Measurements from ENCODE around the gene MYO16.

The MYO16 gene

DNA sequence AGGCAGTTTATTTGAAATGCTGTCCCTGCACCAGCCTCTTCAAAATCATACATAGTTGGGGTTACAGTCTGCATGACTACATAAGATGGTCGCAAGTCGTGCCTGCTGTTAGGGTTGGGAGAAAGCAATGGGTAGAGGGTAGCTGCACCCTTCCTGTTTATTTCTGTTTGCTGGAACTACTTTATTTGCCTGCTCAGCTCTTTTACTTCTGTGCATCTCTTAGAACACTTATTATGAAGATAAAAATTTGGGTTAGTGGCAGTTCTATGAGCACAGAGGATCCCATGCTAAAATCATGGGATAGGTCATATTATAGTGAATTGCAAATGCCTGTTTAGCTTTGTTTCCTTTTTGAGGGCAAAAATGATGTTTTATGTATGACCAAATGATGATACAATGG is 160.1 kb downstream of the MYO16 start:
- no peak for DNase-seq (ENCODE audit: low read depth in 2 of 2, low spot score in 1 of 2)

DNA sequence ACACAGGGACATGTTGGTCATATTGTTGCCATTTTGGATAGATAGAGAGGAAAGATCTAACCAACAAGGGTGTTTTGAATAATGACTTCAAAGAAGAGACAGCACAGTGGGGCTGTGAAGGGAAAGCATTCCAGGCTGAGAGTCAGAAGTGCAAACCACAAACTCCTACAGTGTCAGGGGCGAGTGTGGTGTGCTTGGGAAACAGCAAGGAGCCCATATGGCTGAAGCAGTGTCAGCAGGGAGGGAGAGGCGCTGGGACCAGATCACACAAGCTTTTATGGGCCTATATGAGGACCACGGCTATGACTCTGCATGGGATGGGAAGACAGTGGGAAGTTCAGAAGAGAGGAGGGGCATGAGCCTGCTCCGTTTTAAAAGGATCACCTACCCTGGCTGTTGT is 166.4 kb downstream of the MYO16 start:
- no peak for DNase-seq (ENCODE audit: low read depth in 2 of 2, low spot score in 1 of 2)

DNA sequence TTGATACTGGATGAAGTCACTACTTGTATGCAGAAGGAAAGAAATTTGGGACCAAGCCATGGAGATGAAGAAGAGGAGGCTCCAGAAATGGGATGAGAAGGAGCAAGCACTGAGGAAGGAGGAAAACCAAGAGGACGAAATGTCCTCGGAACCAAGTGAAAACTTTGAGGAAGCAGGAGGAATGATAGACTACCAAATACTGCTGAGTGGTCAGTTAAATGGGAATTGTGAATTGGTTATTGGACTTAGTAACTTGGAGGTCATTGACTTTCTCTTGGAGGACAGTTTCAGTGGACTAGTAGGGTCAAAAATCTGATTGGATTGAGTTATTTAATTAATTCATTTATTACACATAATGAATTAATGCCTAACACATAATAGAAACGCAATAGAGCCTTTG is 167.9 kb downstream of the MYO16 start:
- DNase-seq (ENCODE audit: low read depth in 2 of 2, low spot score in 1 of 2) = no peak

DNA sequence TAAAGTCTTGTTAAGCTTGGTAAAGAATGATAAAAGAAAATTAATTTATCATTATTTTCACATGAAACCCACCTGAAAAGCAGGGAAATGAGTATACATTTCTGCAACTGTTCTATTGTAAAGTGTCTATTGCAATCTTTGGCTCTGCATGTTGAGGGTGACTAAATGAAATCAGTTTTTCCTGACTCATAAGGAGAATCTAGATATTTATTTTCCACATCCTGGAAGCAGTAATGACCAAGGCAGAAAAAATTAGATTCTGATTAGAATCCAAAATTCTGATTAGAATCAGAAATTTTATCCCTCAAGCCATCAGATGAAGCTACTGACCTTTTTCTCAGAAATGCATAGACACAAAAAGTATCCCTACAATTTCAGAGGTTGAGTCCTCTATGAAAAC is 178.4 kb downstream of the MYO16 start:
- no peak for DNase-seq (ENCODE audit: low read depth in 2 of 2, low spot score in 1 of 2)

DNA sequence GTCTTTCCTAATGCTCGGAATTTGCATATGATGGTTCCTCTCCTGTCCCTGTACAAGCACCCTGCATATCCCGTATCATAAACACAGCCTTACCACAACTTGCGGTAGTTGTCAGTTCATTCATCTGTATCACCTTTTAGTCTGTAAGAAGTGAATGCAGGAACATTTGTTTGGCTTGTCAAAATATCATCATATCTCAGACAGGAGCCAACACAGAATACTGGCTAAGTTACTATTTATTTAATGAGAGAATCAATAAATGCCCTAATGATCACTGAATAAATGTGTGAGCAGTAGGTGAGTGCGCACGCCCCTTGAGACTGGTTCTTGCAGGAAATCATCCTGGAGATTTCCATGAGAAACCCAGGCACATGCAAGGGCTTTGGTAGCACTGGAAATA is 182.8 kb downstream of the MYO16 start:
- DNase-seq (ENCODE audit: low read depth in 2 of 2, low spot score in 1 of 2) = no peak

DNA sequence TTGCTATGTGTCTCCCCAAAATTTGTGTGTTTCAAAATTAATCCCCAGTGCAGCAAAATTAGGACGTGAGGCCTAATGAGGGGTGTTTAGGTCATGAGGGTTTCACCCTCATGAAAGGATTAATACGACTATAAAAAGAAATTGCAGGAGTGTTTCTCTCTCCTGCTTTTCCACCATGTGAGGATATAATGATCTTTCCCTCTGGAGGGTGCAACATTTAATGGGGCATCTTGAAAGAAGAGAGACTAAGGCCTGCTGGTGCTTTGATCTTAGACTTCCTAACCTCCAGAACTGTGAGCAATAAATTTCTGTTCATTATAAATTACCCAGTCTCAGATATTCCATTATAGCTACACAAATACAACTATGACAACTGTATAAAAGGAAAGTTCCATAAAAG is 183.2 kb downstream of the MYO16 start:
- no peak for DNase-seq (ENCODE audit: low read depth in 2 of 2, low spot score in 1 of 2)

DNA sequence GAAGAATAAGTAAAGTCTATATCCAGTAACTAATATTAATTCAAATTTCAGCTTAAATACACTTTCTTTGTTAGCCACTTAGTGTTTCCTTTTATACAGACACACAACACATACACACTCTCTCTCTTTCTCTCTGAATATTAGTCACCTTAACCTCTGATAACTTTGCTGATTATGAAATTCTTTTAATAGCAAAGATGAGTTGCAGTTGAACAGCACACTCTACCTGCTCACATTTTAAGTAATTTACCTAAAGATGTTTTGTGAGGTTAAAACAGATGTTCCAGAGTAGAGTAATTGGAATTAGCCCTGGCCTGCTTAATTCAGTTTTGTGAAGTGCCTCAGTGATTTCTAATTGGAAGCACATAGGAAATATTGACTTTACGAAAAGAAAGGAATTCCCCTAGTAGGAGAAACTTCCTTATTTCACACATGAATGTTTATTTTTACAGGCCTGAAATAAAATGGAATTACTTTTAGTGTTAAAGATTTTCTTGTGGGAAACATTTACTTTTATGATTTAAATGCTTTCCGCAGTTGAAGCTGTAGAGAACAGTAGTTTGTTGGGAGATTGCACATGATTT is 184.3 kb downstream of the MYO16 start:
- no peak for DNase-seq (ENCODE audit: low read depth in 2 of 2, low spot score in 1 of 2)

DNA sequence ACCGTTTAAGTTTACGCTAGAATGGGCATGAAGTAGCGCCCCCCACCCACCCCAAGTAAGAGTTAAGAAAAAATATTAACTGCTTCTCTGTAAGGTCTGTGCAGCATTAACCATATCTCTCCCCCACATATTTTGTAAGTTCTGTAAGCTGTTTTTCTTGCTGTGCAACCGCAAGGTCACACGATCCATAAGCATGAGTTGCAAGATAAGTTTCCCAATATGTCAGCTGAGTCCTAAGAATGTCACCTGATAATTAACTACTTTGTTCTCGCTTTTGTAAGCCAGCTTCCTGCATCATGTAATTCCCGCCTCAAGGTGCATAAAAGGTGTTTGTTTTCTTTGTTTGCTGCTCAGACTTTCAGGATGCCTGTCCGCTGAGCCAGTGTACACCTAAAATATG is 187.0 kb downstream of the MYO16 start:
- no peak for DNase-seq (ENCODE audit: low read depth in 2 of 2, low spot score in 1 of 2)

DNA sequence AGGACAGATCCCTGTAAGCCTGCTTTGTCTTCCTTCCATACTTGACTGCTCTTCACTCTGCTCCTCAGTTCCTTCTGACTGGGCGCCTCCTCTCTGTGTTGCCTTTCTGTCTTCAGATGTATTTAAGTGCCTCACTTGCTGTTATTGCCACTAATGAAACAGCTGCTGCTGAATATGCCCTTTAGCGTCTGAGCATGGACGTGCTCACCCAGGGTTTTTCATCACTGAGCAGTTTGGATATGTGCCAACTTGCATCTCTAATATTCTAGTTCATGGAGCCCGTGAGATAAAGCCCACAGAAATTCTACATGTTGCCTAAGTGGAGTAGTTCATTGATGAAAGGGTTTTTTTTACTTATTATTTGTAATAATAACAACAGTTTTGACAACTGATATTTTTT is 198.2 kb downstream of the MYO16 start:
- DNase-seq (ENCODE audit: low read depth in 2 of 2, low spot score in 1 of 2) = no peak

DNA sequence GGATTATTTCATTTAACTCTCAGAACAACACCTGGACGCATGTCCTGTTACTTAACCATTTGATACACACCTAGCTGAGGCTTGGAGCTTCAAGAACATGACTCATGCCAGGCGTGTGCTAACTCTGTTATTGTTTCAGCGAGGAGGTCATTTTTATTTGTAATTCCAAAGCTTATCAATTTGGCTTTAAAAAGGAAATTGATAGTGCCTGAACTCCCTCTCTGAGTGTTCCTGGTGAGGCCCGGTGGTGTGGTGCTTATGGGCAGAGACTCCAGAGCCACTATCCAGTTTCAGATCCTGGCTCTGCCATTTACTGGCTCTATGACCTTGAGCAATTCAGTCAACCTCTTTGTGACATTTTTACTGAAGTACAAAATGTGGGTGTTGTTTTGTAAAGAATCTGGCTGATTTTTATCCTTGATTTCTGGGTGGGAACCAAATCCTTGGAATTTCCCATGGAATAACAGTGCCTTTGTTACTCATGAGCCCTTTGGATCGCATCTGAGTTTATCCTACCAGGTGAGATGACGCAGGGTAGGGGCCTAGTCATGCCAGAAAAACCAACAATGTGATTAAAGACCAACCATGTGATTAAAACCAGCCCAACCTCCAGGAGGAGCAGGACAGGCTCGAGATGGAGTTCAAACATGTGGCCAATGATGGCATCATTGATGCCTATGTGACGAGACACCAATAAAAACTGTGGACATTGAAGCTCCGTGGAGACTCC is 198.8 kb downstream of the MYO16 start:
- no peak for DNase-seq (ENCODE audit: low read depth in 2 of 2, low spot score in 1 of 2)

DNA sequence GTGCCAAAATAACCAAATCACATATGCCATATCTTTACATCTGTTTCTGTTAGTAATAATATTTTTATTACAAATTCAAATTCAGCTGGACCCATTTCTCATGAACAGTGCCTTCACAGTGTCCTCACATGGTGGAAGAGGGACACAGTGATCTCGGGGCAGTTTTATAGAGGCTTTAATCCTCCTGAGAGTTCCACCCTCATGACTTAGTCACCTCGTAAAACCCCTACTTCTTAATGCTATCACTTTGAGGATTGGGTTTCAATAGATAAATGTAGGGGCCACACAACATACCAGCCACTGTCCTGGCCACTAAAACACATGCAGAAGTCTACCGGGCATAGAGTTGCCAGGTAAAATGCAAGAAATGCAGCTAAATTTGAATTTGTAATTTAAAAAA is 201.5 kb downstream of the MYO16 start:
- no peak for DNase-seq (ENCODE audit: low read depth in 2 of 2, low spot score in 1 of 2)

DNA sequence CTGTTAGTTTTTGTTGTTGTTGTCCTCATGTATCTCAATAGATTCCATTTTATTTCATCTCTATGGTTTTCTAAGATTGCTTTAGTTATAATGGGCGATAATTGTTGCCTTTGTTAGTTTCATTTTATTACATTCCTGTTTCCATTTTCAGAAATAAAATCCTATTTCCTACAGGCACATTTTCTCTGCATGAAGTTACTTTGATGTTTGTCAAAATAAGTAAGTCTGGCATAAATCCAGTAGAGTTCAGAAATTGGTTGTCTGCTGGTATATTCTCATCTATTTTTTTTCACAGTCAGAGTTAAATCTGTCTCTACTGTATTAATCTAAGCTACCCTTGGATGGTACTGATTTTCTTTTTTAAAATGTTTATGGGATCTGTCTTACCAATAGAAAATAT is 204.1 kb downstream of the MYO16 start:
- no peak for DNase-seq (ENCODE audit: low read depth in 2 of 2, low spot score in 1 of 2)

DNA sequence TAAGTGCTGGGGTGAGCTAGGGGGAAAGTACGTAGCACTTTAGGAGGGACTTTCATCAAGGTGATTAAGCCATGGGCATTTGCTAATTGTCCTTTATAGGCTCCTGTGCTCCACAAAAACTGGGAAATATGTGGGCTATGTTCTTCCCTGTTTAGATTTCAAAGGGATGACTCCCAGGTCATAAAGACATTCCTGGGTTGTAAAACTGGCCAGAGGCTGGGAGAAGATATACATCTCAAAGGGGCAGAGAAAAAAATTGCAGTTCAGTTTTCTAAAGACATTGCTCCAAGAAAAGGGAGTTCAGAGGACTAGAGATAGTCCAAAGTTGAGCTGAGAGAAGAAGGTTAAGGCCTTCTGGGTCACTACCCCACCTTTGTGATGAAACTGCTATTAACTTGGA is 204.8 kb downstream of the MYO16 start:
- no peak for DNase-seq (ENCODE audit: low read depth in 2 of 2, low spot score in 1 of 2)

DNA sequence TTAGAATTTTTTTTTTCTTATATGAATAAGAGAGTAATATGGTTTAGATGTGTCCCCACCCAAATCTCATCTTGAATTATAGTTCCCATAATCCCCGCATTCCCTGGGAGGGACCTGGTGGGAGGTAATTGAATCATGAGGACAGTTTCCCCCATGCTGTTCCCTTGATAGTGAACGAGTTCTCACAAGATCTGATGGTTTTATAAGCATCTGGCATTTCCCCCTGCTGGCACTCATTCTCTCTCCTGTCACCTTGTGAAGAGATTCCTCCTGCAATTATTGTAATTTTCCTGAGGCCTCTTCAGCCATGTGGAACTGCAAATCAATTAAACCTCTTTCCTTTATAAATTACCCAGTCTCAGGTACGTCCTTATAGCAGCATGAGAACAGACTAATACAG is 205.7 kb downstream of the MYO16 start:
- DNase-seq (ENCODE audit: low read depth in 2 of 2, low spot score in 1 of 2) = no peak

DNA sequence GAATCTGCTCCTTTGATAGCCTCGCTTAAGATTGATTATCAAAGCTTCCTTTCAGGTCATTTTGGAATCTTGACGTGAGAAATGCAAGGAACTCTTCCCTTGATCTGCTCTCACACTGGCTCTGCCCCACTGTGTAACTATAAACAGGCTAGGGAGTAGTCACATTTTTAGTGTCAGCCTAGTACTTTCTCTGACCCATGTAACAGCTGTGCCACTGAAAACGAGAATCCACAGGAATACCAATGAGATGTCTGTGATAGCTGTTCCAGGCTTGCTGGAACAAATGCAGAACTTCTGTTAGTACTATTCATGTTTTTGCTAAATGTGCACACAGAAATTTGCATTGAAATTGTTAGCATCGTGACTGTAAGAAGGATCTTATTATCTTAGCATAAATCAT is 221.3 kb downstream of the MYO16 start:
- DNase-seq (ENCODE audit: low read depth in 2 of 2, low spot score in 1 of 2) = no peak

DNA sequence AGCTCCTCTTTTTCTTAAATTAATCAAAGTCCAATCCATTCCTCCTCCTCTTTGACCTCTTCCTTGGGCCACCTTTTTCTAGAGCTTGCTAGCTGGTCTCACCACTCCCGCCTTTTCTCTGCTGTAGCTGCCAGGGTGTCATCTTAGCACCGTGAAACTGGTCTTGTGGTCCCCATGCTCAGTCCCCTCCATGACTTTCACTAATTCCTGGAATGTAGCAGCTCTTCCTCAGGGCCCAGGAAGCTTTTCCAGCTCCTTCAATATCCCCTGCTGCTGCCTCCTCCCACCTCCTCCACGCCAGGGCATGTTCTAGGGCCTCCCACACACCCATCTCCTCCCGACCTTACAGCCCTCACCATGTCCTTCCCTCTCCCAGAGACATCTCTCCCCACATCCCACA is 222.2 kb downstream of the MYO16 start:
- DNase-seq (ENCODE audit: low read depth in 2 of 2, low spot score in 1 of 2) = no peak

DNA sequence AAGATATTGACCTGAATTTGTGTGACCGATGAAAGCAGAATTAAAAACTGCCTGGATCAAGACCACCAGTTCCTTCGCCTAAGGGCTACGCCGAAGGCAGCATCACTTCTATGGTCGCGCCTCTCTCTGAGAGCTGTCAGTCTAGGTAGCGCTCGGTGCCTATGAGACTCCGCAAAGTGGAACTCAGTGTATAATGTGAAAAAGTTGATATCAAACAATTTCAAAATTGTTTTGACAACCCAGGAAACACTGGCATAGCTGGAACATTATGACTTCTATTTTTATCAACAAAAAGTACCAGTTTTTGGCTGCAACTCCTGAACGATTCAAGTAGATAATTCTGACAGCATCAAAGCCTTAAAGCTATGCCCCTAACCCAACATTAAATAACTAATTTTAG is 223.6 kb downstream of the MYO16 start:
- no peak for DNase-seq (ENCODE audit: low read depth in 2 of 2, low spot score in 1 of 2)

DNA sequence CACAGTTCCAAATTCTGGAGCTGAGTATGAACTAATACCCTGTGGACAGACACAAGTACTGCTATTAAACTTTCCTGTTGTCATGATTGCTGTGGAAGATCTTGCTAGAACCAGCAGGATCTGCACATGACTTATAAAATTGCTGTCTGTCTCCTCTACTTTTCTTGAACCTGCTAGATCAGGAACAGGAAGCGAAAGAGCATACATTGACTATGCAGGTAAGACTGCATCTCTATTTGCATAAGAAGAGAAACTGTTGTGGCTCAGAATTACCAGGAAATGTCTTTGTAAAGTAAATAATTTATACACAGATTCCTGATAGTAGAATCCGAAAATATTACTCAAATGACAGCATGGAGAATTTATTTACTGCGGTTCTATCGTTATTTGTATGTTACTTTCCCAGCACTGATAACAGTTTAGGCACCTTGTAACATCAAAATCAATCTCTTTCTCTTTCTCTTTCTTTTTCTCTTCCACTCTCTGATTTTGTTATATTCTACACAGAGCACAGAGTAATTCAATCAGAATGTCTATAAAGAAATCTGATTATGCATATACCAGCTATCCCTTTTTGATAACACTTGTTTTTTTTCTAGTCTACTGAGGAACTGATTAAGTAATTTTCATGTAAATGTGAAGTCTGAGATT is 226.5 kb downstream of the MYO16 start:
- DNase-seq (ENCODE audit: low read depth in 2 of 2, low spot score in 1 of 2) = no peak

DNA sequence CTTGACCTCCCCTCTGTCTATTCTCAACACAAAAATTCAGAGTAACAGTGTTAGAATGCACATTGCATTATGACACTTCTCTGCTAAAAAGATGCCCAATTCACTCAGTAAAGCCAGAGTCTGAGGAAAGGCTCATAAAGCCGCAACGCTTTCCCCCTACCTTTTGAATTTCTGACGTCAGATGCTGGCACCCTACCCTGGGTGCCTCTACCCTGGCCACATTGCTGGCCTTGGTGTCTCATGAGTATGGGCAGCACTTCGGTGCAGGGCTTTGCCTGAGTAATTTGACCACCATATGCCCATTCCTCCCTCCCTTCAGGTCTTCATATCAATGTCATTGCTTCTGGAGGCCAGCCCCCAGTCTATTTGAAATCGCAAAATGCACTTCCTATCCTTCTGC is 229.3 kb downstream of the MYO16 start:
- DNase-seq (ENCODE audit: low read depth in 2 of 2, low spot score in 1 of 2) = no peak

DNA sequence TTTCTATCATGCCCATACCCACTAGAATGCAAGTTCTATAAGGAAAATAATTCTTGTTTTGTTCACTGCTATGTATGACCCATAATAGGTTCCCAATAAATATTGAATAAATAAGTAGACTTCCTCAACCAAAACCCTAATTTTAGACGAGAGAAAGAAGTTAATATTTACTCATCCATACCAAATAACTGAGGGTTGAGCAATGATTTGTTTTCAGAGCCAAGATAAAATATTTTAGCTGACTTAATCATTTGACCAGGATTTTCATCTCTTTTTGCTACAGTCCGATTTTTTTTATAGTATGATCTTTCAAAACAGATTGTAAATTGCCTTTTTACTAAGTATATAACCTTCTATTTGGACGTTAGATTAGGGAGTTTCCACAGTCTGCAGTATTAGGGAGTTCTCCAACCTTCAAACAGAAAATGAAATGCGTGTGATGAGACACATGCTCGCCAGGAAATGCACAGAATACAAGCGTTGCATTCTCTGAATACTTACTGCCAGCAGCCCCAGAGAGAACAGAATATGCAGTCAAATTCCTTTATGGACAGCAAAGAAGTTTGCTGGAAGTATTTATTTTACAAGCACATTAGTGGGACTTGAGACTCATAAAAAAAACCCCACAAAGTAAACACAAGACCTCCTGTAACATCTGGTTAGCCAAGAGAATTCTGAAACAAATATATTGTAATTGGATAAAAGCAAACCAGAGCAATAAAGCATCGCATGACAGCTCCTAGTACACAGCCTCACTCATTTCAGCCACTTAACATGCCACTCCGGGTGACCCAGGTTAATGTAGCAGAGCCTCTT is 230.0 kb downstream of the MYO16 start:
- DNase-seq (ENCODE audit: low read depth in 2 of 2, low spot score in 1 of 2) = no peak

DNA sequence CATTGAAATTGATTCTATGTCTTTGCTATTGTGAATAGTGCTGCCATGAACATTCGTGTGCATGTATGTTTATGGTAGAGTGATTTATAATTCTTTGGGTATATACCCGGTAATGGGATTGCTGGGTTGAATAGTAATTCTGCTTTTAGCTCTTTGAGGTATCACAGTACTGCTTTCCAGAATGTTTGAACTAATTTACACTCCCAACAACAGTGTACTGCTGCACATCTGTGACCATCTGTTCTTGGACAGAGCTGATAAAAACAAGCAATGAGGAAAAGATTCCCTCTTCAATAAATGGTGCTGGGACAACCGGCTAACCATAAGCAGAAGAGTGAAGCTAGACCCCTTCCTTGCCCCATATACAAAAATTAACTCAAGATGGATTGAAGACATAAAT is 231.0 kb downstream of the MYO16 start:
- no peak for DNase-seq (ENCODE audit: low read depth in 2 of 2, low spot score in 1 of 2)

DNA sequence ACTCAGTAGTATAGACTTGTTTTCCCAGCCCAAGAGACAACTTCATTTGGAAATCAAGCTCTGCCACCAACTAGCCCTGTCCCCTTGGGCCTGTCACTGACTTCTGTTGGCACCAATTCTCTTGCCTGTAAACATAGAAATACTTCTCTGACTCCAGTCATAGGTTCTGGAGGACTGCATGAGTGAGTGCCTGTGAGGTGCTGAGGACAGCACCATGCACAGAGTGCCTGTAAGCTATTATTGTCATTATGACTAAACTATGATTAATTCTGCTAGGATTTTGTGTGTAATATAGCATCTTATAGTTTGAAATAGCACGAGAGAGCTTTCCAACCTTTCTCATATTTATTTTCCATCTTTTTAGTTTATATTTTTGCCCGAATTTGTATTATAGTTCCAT is 247.9 kb downstream of the MYO16 start:
- DNase-seq (ENCODE audit: low read depth in 2 of 2, low spot score in 1 of 2) = no peak

Measured in stimulated activated CD8-positive, alpha-beta memory T cell treated with anti-CD3 and anti-CD28 coated beads, Interleukin-4, amount 100 ng/mL, for 1 hour (primary cell).